Caki2 (cell line): ENCODE data around the gene ABL2. TPM values are rescaled to one million over a fixed set of nuclear protein-coding genes. Genes with fewer than 3 reads are reported as not detected.

Source experiments
- DNase-seq: peaks from one replicate; pipeline ENCODE4 v3.0.0-alpha.2; 2015; ENCODE audit warnings: low read depth
- in situ Hi-C: cut with HindIII; loops from 2 replicates; pipeline ENCODE4 v1.10.0; 2016; ENCODE audit warnings: low sequenced_read_pairs, low pct_unique_long_range_greater_than_20kb, mixed read lengths
- total RNA-seq: library from RNA; depleted of rRNA; stranded (reverse); fragments of >200 nt; shearing (Covaris generic); gene quantifications from 2 replicates; pipeline ENCODE4 v1.2.3, GENCODE V29; 2014; ENCODE audit warnings: low replicate concordance

The ABL2 gene
- total RNA-seq, 1 experiment from 2014 or later: 9.4 TPM

GRCh38 chr1:179119513-179119912 lies 110.0 kb downstream of the ABL2 start:
- in situ Hi-C loops: no loop called here

GRCh38 chr1:179115181-179115580 lies 114.3 kb downstream of the ABL2 start:
- in situ Hi-C loops: no loop called here
- no peak for DNase-seq

More at GRCh38 chr1:179119513-179119912, 110.0 kb downstream of the ABL2 start:
- DNase-seq: no peak

GRCh38 chr1:179108644-179109043 lies 120.8 kb downstream of the ABL2 start:
- no peak for DNase-seq
- in situ Hi-C loops: no loop called here

DNA sequence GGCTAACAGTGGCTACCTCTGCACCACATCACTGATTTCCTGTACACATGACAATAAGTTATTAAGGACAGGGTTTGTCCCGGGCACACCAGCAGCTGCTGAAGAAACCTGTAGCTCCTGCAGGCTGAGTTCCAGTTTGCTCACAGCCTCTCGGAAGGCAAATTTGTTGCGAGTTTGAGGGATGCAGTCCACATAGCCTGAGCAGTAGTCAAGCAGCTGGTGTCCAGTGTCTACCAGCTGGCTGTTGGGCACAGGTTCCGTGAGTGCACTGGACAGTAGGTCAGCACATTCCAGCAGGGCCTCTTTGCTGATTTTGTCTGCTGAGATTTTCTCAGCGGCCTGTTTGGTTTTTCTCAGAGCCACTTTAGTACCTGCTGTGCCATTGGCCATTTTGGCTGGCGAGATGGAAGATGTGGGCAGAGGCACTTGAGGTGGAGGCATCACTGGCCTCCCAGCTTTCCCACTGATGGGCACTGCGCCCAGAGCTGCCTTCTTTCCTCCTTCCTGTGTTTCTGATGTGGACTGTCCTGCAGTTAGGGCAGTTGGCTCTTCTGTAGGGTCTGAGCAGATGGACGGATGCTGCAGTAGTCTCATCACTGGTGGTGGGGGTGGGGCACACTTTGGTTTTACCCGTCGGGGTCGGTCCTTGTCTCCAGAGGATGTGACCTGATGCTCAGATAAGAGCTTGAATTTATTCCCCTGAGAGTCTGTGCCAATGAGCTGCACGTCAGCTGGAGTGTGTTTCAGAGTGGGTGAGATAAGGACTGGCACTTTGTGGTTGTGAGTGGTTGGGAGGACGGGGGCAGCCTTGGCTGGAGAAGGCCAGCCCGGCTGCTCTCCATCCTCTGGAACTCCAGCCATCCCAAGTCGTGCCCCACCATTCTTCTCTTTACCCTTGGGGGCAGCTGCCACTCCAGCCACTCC lies 121.5 kb downstream of the ABL2 start:
- no peak for DNase-seq
- in situ Hi-C loops: no loop called here

- no peak for DNase-seq
- in situ Hi-C loops: no loop called here
Measured at GRCh38 chr1:179105393-179105792, 124.1 kb downstream of the ABL2 start.

GRCh38 chr1:179104611-179105250 lies 124.7 kb downstream of the ABL2 start:
- no peak for DNase-seq
- in situ Hi-C loops: no loop called here

- DNase-seq: no peak
- in situ Hi-C loops: no loop called here
Measured at GRCh38 chr1:179103999-179104398, 125.5 kb downstream of the ABL2 start.

GRCh38 chr1:179101566-179101965 lies 127.9 kb downstream of the ABL2 start:
- DNase-seq: no peak
- in situ Hi-C loops: no loop called here

DNA sequence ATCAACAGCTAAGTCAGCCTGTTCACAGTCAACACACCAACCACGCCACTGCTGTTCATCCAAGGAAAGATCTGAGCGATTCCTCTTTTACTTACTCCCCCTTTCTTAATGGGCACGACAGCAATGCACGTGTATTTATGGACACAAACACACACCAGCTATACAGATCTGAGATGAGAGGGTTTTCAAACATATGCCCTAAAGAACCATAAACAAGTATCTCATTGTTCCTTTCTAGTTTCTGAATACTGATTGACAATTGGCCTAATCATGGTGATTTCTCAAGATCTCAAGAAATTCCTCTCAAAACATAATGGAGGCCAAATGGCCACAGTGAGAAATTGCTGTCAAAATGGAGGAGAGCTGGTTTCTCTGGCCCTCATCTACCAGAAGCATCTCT lies 129.6 kb downstream of the ABL2 start:
- in situ Hi-C loops: no loop called here

DNA sequence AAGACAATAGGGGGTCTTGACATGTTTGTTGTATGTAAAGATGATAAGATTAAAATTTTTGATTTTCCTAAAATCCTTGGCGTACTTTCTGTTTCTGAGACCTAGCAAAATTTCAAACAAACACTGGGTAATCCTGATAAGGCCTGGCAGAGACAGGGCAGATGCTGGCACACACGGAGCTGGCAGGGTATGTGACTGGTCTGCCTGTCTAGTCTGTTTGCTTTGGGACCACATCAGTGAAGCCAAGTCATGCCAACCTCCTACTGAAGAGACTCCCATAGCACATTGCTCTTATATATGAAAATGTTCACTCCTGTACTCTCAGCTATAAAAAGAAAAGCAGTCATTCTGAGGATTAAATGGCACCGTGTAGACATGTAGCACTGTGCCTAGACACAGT lies 133.6 kb downstream of the ABL2 start:
- DNase-seq: no peak
- in situ Hi-C loops: no loop called here

More for the DNA sequence above, 129.6 kb downstream of the ABL2 start:
- DNase-seq: no peak

GRCh38 chr1:179095377-179095776 lies 134.1 kb downstream of the ABL2 start:
- in situ Hi-C loops: no loop called here
- no peak for DNase-seq

DNA sequence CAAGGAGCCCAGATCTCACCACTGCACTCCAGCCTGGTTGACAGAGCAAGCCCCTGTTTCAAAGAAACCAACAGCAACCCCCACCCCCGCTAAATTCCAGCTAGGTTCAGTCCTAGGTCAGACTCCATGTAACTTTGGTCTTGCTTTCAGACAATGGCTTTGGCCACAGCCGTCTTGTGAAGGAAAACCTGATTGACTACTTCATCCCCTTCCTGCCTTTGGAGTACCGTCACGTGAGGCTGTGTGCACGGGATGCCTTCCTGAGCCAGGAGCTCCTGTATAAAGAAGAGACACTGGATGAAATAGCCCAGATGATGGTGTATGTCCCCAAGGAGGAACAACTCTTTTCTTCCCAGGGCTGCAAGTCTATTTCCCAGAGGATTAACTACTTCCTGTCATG lies 134.7 kb downstream of the ABL2 start:
- in situ Hi-C loops: no loop called here
- DNase-seq: no peak

- in situ Hi-C loops: no loop called here
- no peak for DNase-seq
Measured at GRCh38 chr1:179092896-179093461, 136.5 kb downstream of the ABL2 start.

GRCh38 chr1:179091691-179092165 lies 137.7 kb downstream of the ABL2 start:
- in situ Hi-C loops: no loop called here
- DNase-seq: no peak

- in situ Hi-C loops: no loop called here
- no peak for DNase-seq
Measured at GRCh38 chr1:179090923-179091322, 138.6 kb downstream of the ABL2 start.

GRCh38 chr1:179090522-179090921 lies 139.0 kb downstream of the ABL2 start:
- DNase-seq: no peak
- in situ Hi-C loops: no loop called here

GRCh38 chr1:179089827-179090482 lies 139.5 kb downstream of the ABL2 start:
- in situ Hi-C loops: no loop called here
- no peak for DNase-seq

DNA sequence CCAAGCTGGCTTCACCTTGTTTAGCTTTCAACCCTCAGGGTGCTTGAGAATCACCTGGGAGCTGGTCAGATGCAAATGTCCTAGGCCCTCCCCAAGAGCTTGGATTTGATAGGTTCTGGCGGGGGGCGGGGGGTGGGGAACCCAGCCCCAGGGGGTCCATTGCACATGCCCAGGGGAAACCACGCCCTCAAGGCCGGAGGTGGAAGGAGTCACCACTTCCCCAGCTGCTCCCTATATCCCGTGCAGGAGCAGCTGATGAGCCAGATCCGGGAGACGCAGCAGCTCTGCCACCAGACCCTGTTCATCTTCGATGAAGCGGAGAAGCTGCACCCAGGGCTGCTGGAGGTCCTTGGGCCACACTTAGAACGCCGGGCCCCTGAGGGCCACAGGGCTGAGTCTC lies 141.8 kb downstream of the ABL2 start:
- in situ Hi-C loops: no loop called here
- no peak for DNase-seq

- no peak for DNase-seq
- in situ Hi-C loops: no loop called here
Measured at GRCh38 chr1:179083533-179083932, 145.9 kb downstream of the ABL2 start.
